IMR-90 (cell line): ENCODE data around the gene TEFM. TPM values are rescaled to one million over a fixed set of nuclear protein-coding genes. Genes with fewer than 3 reads are reported as not detected.
"Not testable (repeated sequence)": the region's sequence is repeated elsewhere in the genome, so short reads cannot be mapped to it uniquely, and the experiment has no call there.

Experiments
- ATAC-seq: fragments of 200-7000 bp; cut with Tn5 transposase; 2 replicates; pipeline ENCODE4 v1.9.1; 2020; ENCODE audit warnings: low read depth, mild to moderate bottlenecking, moderate library complexity
- BruUV-seq: library from RNA; stranded (reverse); fragments of 400-500 nt; replicated peaks from 2 replicates; lab custom pipeline; 2021; lab: Mats Ljungman, UMichigan
- CTCF ChIA-PET: fragments of 300-600 bp; formaldehyde crosslinking; extraction: SDS; loops from one replicate; lab custom pipeline; 2021; ENCODE audit warnings: antibody characterized with exemption; lab: Yijun Ruan, JAX
- POLR2A ChIA-PET: fragments of 300-600 bp; sonication (Branson Sonifier 250); formaldehyde crosslinking; loops from one replicate; lab custom pipeline; 2022; ENCODE audit warnings: antibody characterized with exemption; ENCODE audit not compliant: unreplicated experiment; lab: Charles Lee
- DNase-seq: peaks from one replicate; pipeline ENCODE4 v3.0.0; 2013
- H2AFZ ChIP-seq: replicated peaks from 2 replicates; pipeline ENCODE3; 2013; ENCODE audit warnings: low read length, mild to moderate bottlenecking; ENCODE audit not compliant: poor library complexity
- H2AK5ac ChIP-seq: 2 replicates; pipeline ENCODE4 v1.6.1; 2013; ENCODE audit warnings: low read depth, low read length, inconsistent platforms
- H2AK9ac ChIP-seq: replicated peaks from 2 replicates; pipeline ENCODE3; 2013; ENCODE audit warnings: mild to moderate bottlenecking, low read depth, low read length, moderate library complexity; ENCODE audit not compliant: poor library complexity
- H2BK120ac ChIP-seq: 2 replicates; pipeline ENCODE4 v1.6.1; 2013; ENCODE audit warnings: low read depth, low read length, inconsistent platforms
- H2BK15ac ChIP-seq: 3 replicates; pipeline ENCODE4 v1.6.1; 2013; ENCODE audit warnings: low read depth, low read length, inconsistent platforms
- H2BK20ac ChIP-seq: 2 replicates; pipeline ENCODE4 v1.6.1; 2013; ENCODE audit warnings: low read depth, mild to moderate bottlenecking, inconsistent platforms, low read length, moderate library complexity
- H2BK5ac ChIP-seq: 2 replicates; pipeline ENCODE4 v1.6.1; 2013; ENCODE audit warnings: mild to moderate bottlenecking, low read depth, low read length, inconsistent platforms; ENCODE audit not compliant: poor library complexity, severe bottlenecking
- H3K14ac ChIP-seq: replicated peaks from 2 replicates; pipeline ENCODE4 v1.6.1; 2013; ENCODE audit warnings: low read depth, low read length, inconsistent platforms
- H3K18ac ChIP-seq: 2 replicates; pipeline ENCODE4 v1.6.1; 2013; ENCODE audit warnings: low read depth, low read length, control low read depth
- H3K23ac ChIP-seq: 2 replicates; pipeline ENCODE4 v1.6.1; 2013; ENCODE audit warnings: low read depth, low read length, inconsistent platforms
- H3K27ac ChIP-seq: 2 replicates; pipeline ENCODE4 v1.5.1; 2013; ENCODE audit warnings: mild to moderate bottlenecking, control low read depth, low read length; ENCODE audit not compliant: insufficient read depth
- H3K27me3 ChIP-seq: 2 replicates; pipeline ENCODE4 v1.6.1; 2013; ENCODE audit warnings: low read length; ENCODE audit not compliant: control insufficient read depth, insufficient read depth
- H3K36me3 ChIP-seq: 2 replicates; pipeline ENCODE4 v1.6.1; 2013; ENCODE audit warnings: low read length, mixed read lengths; ENCODE audit not compliant: control insufficient read depth, insufficient read depth
- H3K4ac ChIP-seq: 2 replicates; pipeline ENCODE4 v1.6.1; 2013; ENCODE audit warnings: low read depth, low read length, inconsistent platforms
- H3K4me1 ChIP-seq: 2 replicates; pipeline ENCODE4 v1.6.1; 2013; ENCODE audit warnings: low read length, mixed read lengths; ENCODE audit not compliant: control insufficient read depth, insufficient read depth
- H3K4me2 ChIP-seq: 2 replicates; pipeline ENCODE4 v1.6.1; 2013; ENCODE audit warnings: low read depth, mild to moderate bottlenecking, control low read depth, low read length, moderate library complexity
- H3K4me3 ChIP-seq: 2 replicates; pipeline ENCODE4 v1.5.1; 2013; ENCODE audit warnings: low read depth, mild to moderate bottlenecking, control low read depth, low read length, moderate library complexity; ENCODE audit not compliant: insufficient read depth
- H3K56ac ChIP-seq: 2 replicates; pipeline ENCODE4 v1.6.1; 2013; ENCODE audit warnings: low read length, inconsistent platforms; ENCODE audit not compliant: insufficient read depth; ENCODE audit errors: extremely low read depth
- H3K79me1 ChIP-seq, 2 experiments: 2 replicates each; pipeline ENCODE4 v1.6.1; 2013; ENCODE audit warnings: low read length in 2 of 2, inconsistent platforms in 1 of 2, low read depth in 1 of 2
- H3K9ac ChIP-seq: 2 replicates; pipeline ENCODE4 v1.6.1; 2013; ENCODE audit warnings: low read depth, low read length, control low read depth
- H3K9me1 ChIP-seq: 2 replicates; pipeline ENCODE4 v1.6.1; 2013; ENCODE audit warnings: low read length, inconsistent platforms; ENCODE audit not compliant: insufficient read depth
- H3K9me3 ChIP-seq: 2 replicates; pipeline ENCODE4 v1.6.1; 2013; ENCODE audit warnings: low read length; ENCODE audit not compliant: control insufficient read depth, insufficient read depth
- H4K20me1 ChIP-seq: 2 replicates; pipeline ENCODE4 v1.6.1; 2013; ENCODE audit warnings: low read length, inconsistent platforms; ENCODE audit not compliant: insufficient read depth
- H4K5ac ChIP-seq: 2 replicates; pipeline ENCODE4 v1.6.1; 2013; ENCODE audit warnings: mild to moderate bottlenecking, low read depth, low read length, control low read depth
- H4K8ac ChIP-seq, 2 experiments: 2 replicates each; pipeline ENCODE4 v1.6.1; 2013; ENCODE audit warnings: low read depth in 2 of 2, low read length in 2 of 2, control low read depth in 1 of 2, inconsistent platforms in 1 of 2
- H4K91ac ChIP-seq: 2 replicates; pipeline ENCODE4 v1.6.1; 2013; ENCODE audit warnings: low read depth, low read length, inconsistent platforms; ENCODE audit not compliant: insufficient read depth
- WGBS, 2 experiments: methylation state at CpG; one replicate each; pipeline versions ENCODE4 v1.1.5 to v1.1.7; 2013; ENCODE audit warnings: missing lambda C conversion rate in 2 of 2; ENCODE audit not compliant: insufficient read length in 1 of 2; ENCODE audit errors: extremely low coverage in 2 of 2; 5-methylcytosine and 5-hydroxymethylcytosine counted together
- dilution Hi-C: fragments of 300-500 bp; cut with HindIII; formaldehyde crosslinking; loops from one replicate; pipeline ENCODE4 v1.14.3; 2018; ENCODE audit warnings: low sequenced_read_pairs; ENCODE audit not compliant: unreplicated experiment
- in situ Hi-C: fragments of 300-500 bp; cut with MboI; formaldehyde crosslinking; loops from 3 replicates; pipeline ENCODE4 v1.14.3; 2019; ENCODE audit warnings: low sequenced_read_pairs, inconsistent platforms, mixed read lengths
- intact Hi-C: fragments of 100-400 bp; cut with micrococcal nuclease; formaldehyde crosslinking; loops from 2 replicates; pipeline ENCODE4 v1.10.0; 2022
- polyA plus RNA-seq, 3 experiments: library from polyadenylated mRNA; depleted of rRNA; stranded (reverse); fragments of >200 nt; gene quantifications; 2 replicates each; pipeline ENCODE4 v1.2.3, GENCODE V29; 2012; ENCODE audit warnings: low replicate concordance in 1 of 3
- total RNA-seq: library from RNA; depleted of rRNA; stranded (reverse); fragments of >200 nt; gene quantifications from 2 replicates; pipeline ENCODE4 v1.2.3, GENCODE V29; 2012

The TEFM gene
- total and polyA plus RNA-seq, 2 of the 4 experiments (the other 2 are of a cell fraction) = 7.9 to 13.8 TPM

- no CpG with 5 or more reads among the region's 3 CpGs for WGBS, 2 experiments
- H3K4me1 ChIP-seq, H4K8ac ChIP-seq, H2BK120ac ChIP-seq, in situ Hi-C loops, H2AK5ac ChIP-seq, H3K9me3 ChIP-seq, H3K18ac ChIP-seq, H2BK20ac ChIP-seq, dilution Hi-C loops, H3K4ac ChIP-seq, H3K23ac ChIP-seq, H3K27me3 ChIP-seq, H2AK9ac ChIP-seq, H4K20me1 ChIP-seq, DNase-seq, ATAC-seq, H3K4me3 ChIP-seq, H4K91ac ChIP-seq, H4K5ac ChIP-seq, H2AFZ ChIP-seq, H3K79me1 ChIP-seq, H3K56ac ChIP-seq, H3K9me1 ChIP-seq, H2BK5ac ChIP-seq, H3K9ac ChIP-seq, intact Hi-C loops, H3K36me3 ChIP-seq, BruUV-seq, H3K4me2 ChIP-seq, H2BK15ac ChIP-seq, H3K27ac ChIP-seq, POLR2A ChIA-PET, H3K14ac ChIP-seq: not testable (repeated sequence)
- CTCF ChIA-PET = interaction anchor here (0.7 kb wide), 1 partner anchor 10 kb away, joined by 3 read pairs; no protein-coding TSS in a partner anchor
These were observed 23.8 kb upstream of the TEFM start for GRCh38 chr17:30929861-30930260.
